Neutrophil (primary cell): ENCODE results near the gene TBC1D22A.

ENCODE experiments used
- H3K27ac ChIP-seq: fragments of 200-600 bp; sonication (generic); 2 replicates; pipeline ENCODE4 v1.5.1; 2016; ENCODE audit warnings: mild to moderate bottlenecking, moderate library complexity
- H3K27me3 ChIP-seq: fragments of 200-600 bp; sonication (generic); 2 replicates; pipeline ENCODE4 v1.6.0; 2016; ENCODE audit warnings: mild to moderate bottlenecking
- H3K36me3 ChIP-seq: fragments of 200-600 bp; sonication (generic); 2 replicates; pipeline ENCODE4 v1.5.1; 2017
- H3K4me1 ChIP-seq, 2 experiments: fragments of 200-600 bp in 1 of 2; sonication (generic) in 1 of 2; 1 replicate in 1 of 2; 2 replicates in 1 of 2; pipeline versions ENCODE4 v1.5.1 to v1.6.1; 2013 to 2016; ENCODE audit warnings: low read depth in 1 of 2, low read length in 1 of 2, mild to moderate bottlenecking in 1 of 2, moderate library complexity in 1 of 2; ENCODE audit not compliant: control insufficient read depth in 1 of 2, insufficient read depth in 1 of 2
- H3K4me3 ChIP-seq, 2 experiments: fragments of 200-600 bp in 1 of 2; sonication (generic) in 1 of 2; 1 replicate in 1 of 2; 2 replicates in 1 of 2; pipeline ENCODE4 v1.5.1; 2013 to 2016; ENCODE audit warnings: low read depth in 1 of 2, low read length in 1 of 2, mild to moderate bottlenecking in 1 of 2, moderate library complexity in 1 of 2
- H3K9me3 ChIP-seq: fragments of 200-600 bp; sonication (generic); 2 replicates; pipeline ENCODE4 v1.5.1; 2016
- TF ChIP-seq, protein P1 (sequence below): fragments of 200-600 bp; sonication (generic); IDR thresholded peaks from 2 replicates; pipeline ENCODE4 v1.5.1; 2016; ENCODE audit warnings: antibody characterized with exemption

The TBC1D22A gene

DNA sequence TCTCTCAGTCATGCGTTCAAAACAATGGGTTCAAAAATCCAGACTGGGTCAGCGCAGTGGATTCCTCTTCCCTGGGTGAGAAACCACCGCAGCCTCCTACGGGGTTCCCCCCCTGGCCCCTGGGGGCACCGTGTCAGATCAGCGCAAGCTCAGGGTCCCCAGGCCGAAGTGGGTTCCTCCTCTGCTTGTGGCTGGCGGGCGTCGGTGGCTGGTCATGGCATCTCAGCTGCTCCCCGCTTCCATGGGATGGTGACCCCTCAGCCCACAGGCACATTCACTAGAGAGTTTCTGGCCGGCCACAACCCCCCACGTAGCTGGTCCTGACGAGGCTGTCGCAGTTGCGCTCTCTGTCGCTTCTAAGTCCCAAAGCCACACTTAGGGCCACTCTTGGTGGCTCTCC is 389.8 kb downstream of the TBC1D22A start:
- Histone ChIP-seq H3K27ac (no peak overlapping the region), H3K27me3 (no peaks in the 10 kb centered on the region), H3K9me3 (no peaks in the 10 kb centered on the region), H3K4me3 (no peak overlapping the region), H3K4me1 (no peaks in the 10 kb centered on the region), H3K36me3 (no peaks in the 10 kb centered on the region)
- TF ChIP-seq, protein P1, sequence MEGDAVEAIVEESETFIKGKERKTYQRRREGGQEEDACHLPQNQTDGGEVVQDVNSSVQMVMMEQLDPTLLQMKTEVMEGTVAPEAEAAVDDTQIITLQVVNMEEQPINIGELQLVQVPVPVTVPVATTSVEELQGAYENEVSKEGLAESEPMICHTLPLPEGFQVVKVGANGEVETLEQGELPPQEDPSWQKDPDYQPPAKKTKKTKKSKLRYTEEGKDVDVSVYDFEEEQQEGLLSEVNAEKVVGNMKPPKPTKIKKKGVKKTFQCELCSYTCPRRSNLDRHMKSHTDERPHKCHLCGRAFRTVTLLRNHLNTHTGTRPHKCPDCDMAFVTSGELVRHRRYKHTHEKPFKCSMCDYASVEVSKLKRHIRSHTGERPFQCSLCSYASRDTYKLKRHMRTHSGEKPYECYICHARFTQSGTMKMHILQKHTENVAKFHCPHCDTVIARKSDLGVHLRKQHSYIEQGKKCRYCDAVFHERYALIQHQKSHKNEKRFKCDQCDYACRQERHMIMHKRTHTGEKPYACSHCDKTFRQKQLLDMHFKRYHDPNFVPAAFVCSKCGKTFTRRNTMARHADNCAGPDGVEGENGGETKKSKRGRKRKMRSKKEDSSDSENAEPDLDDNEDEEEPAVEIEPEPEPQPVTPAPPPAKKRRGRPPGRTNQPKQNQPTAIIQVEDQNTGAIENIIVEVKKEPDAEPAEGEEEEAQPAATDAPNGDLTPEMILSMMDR = no peak

DNA sequence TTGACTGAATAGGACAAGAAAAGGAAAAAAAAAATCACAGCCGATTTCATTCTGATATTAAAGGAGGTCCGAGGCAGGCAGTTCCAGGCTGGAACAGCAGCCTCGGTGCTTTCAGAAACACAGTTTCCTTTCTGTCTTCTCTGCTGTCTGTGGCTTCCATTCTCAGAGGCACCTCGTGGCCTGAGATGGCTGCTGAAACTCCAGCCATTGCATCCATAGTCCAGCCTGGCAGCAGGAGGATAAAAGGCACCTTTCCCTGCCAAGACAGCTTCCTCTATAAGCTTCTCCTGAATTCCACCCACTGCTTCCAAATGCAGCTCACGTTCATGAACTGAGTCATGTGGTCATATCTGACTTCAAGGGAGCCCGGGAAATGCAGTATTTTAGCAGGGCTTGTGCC is 390.5 kb downstream of the TBC1D22A start:
- no peaks in the 10 kb centered on the region for H3K36me3 ChIP-seq
- no peaks in the 10 kb centered on the region for H3K9me3 ChIP-seq
- H3K27me3 ChIP-seq = no peaks in the 10 kb centered on the region
- TF ChIP-seq, protein P1 = no peak
- no peaks in the 10 kb centered on the region for H3K4me1 ChIP-seq
- no peak overlapping the region for H3K4me3 ChIP-seq
- H3K27ac ChIP-seq = no peak overlapping the region

DNA sequence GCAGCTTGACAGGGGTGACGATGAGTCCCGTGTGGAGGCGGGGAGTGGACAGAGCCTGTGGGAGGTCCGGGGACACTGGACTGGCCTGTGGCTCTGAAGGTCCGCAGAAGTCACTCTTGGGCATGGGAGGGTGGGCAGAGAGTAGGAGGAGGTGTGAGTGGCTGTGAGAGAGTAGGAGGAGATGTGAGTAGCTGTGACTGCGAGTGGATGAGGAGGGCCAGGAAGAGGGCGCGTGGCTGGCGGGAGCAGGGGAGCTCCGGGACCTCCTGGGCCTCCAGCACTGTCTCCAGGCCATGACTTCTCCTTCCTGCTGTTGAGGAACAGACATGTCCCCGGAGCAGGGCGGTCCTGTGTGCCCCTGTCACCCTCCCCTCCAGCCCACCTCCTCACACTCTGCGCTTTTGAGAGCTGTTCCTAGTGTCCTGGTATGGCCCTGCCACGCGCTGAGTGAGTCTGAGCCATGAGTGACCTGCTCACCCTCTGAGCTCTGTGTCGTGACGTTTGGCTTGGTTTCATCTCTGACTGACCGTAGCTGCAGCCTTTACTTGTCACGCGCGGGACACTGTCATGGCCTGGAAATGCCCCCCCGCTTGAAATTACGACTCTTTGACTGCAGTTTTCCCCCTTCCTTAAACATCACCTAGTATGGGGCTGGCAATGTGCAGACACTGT is 391.5 kb downstream of the TBC1D22A start:
- Histone ChIP-seq H3K27me3 (no peaks in the 10 kb centered on the region), H3K9me3 (no peaks in the 10 kb centered on the region), H3K4me1 (no peaks in the 10 kb centered on the region), H3K36me3 (peaks cover 4% of the 10 kb centered on the region), H3K4me3 (no peak overlapping the region), H3K27ac (no peak overlapping the region)
- TF ChIP-seq, protein P1 = no peak

DNA sequence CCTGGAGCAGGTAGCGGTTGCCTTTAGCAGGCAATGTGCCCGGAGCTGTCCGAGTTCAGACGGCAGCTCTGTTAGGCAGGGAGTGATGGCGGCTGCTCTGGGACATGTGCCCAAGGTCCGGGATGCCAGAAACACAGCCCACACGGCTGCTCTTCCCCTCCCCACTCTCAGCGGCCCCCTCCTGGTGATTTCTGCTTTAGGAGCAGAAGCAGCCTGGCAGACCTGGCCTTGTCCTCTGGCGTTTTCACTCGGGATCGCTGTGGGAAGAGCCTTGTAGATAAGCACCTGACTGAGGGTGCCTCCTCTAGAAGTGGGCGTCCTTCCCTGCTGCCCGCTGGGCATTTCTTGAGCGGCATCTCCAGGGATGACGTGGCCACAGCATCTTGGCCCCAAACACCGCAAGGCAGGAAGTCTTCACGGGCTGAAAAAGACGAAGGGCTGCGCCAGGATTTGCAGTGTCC is 392.2 kb downstream of the TBC1D22A start:
- no peak overlapping the region for H3K4me3 ChIP-seq
- no peaks in the 10 kb centered on the region for H3K4me1 ChIP-seq
- no peaks in the 10 kb centered on the region for H3K9me3 ChIP-seq
- no peak overlapping the region for H3K27ac ChIP-seq
- peaks cover 11% of the 10 kb centered on the region for H3K36me3 ChIP-seq
- no peaks in the 10 kb centered on the region for H3K27me3 ChIP-seq
- TF ChIP-seq, protein P1 = no peak

DNA sequence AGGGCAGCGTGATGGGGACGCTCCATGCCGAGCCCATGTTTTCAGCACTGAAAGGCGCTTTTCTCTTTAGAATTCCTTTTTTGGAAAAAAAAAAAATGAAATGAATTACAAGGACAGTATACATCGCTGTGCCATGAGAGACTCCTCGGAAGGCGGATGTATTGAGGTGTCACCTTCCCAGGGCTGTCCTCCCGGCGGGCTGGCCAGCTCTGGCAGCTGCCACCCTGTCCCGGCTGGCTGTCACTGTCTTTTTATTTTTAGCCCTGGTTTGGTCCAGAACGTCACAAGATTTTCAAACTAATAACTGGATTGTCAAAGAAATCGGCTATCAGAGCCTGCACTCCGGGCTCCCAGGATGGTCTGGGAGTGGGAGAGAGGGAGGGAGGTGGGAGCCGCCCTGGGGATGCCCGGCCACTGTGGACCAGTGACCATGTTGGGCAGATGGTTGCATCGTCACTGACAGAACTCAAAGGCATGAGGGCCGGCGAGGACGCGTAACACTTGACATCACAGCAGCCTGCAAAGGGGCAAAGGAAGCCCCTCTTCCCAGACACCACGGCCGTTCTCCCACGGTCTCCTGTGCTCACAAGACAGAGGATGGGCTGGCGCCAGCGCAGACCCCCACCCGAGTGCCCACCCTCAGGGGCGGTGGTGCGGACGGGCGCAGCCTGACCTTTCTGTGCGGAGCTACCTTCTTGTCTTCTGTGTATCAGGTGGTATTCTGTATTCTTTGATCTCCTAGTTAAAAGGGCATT is 392.9 kb downstream of the TBC1D22A start:
- TF ChIP-seq, protein P1 = no peak
- H3K4me3 ChIP-seq = no peak overlapping the region
- no peaks in the 10 kb centered on the region for H3K27me3 ChIP-seq
- no peak overlapping the region for H3K27ac ChIP-seq
- H3K36me3 ChIP-seq = peaks cover 13% of the 10 kb centered on the region
- H3K4me1 ChIP-seq = no peaks in the 10 kb centered on the region
- no peaks in the 10 kb centered on the region for H3K9me3 ChIP-seq
